Uterus (tissue), 2 donors: ENCODE measurements around the gene DNASE1L1.

Experiments used
- CTCF ChIP-seq, 4 experiments: fragments of 200-600 bp in 2 of 4; fragments of 450-650 bp in 2 of 4; sonication (generic) in 2 of 4; IDR thresholded peaks; one replicate each; pipeline ENCODE4 v1.5.1; 2016 to 2019; ENCODE audit warnings: antibody characterized with exemption in 4 of 4, mild to moderate bottlenecking in 2 of 4, moderate library complexity in 1 of 4
- POLR2A ChIP-seq, 2 donors: fragments of 450-650 bp; IDR thresholded peaks; one replicate each; pipeline ENCODE4 v1.6.1; 2016; ENCODE audit warnings: antibody characterized with exemption in 2 of 2, mild to moderate bottlenecking in 1 of 2, moderate library complexity in 1 of 2

GRCh38 chrX:154419189-154419588 is 10.1 kb upstream of the DNASE1L1 start:
- TF ChIP-seq CTCF (IDR thresholded peaks at IDR 0.05) = no peak
- no peak for TF ChIP-seq POLR2A (IDR thresholded peaks at IDR 0.05)
